ENCODE results near the gene CLEC10A.

DNA sequence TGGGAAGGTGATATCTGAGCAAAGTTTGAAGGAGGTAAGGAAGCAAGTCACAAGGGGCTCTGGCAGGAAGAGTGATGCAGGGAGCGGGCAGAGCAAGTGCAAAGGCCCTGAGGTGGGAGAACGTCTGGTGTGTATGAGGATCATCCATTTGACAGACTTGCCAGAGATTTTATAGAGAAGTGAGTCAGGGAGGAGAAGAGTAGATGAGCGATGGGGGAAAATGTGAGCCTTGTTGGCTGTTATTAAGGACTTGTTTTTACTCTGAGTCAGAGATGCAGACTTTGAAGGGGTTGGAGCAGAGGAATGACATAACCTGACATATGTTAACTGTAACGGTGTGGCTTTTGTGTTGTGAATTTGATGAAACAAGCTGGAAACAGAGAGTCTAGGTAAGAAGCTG lies 3.5 kb upstream of the CLEC10A start:
- TF ChIP-seq CTCF (conservative IDR thresholded peaks at IDR 0.05; ENCODE audit: low read length) (no peak), EZH2phosphoT487 (IDR thresholded peaks at IDR 0.05; ENCODE audit: borderline replicate concordance) (no peak)
